ENCODE measurements around the gene LOXHD1. TPM values are rescaled to one million over a fixed set of nuclear protein-coding genes. Genes with fewer than 3 reads are reported as not detected.

The LOXHD1 gene
- total and polyA plus RNA-seq, 9 donors, result 1.3 to 2.6 (median 2.0) TPM

DNA sequence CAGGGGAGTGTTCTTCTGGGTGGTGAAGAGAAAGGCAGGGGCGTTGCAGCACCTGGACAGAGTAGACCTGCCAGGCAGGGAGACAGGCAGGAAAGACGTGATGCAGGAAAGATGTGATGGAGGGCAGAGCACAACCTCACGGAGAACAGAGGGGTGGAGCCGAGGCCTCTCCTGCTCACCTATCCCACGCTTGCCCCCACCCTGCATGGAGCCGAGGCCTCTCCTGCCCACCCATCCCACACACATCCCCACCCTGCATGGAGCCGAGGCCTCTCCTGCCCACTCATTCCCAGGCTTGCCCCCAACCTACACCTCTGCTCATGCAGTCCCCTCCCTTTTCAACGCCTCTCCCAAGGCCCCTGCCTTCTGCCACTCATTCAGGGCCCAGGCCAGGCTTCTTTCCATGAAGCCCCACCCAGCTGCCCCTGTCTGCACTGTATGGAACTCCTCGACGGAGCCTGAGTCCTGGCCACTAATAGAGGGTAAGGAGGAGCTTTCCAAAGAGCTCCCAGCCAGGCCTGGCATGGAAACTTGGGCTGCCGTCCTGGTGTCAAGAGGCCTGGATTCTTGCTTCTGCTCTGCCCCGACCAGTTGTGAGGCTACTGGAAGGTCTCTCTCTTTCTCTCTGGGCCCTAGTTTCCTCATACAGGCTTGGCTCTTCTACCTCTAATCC, 32.0 kb upstream of the LOXHD1 start:
- Histone ChIP-seq H3K4me3 (ENCODE audit: low read length) (no peak overlapping the region), H3K4me1 (ENCODE audit: control insufficient read depth, insufficient read depth, low read length) (no peaks in the 10 kb centered on the region), H3K27me3 (ENCODE audit: control insufficient read depth, insufficient read depth, low read length) (no peaks in the 10 kb centered on the region), H3K36me3 (ENCODE audit: control insufficient read depth, insufficient read depth, low read length) (no peaks in the 10 kb centered on the region), H3K9me3 (replicated peaks; ENCODE audit: control insufficient read depth, low read depth, low read length) (no peaks in the 10 kb centered on the region), H3K27ac (ENCODE audit: low read length) (no peak overlapping the region)
- 64% methylated on average over 9 of the region's 12 CpGs for WGBS (ENCODE audit: insufficient coverage)
- DNase-seq, result no peak

- WGBS (ENCODE audit: insufficient coverage), result 91% methylated on average over 7 of the region's 9 CpGs
- Histone ChIP-seq H3K27me3 (ENCODE audit: control insufficient read depth, insufficient read depth, low read length) (no peaks in the 10 kb centered on the region), H3K36me3 (ENCODE audit: control insufficient read depth, insufficient read depth, low read length) (no peaks in the 10 kb centered on the region), H3K9me3 (replicated peaks; ENCODE audit: control insufficient read depth, low read depth, low read length) (no peaks in the 10 kb centered on the region), H3K4me3 (ENCODE audit: low read length) (no peak overlapping the region), H3K27ac (ENCODE audit: low read length) (no peak overlapping the region), H3K4me1 (ENCODE audit: control insufficient read depth, insufficient read depth, low read length) (no peaks in the 10 kb centered on the region)
- DNase-seq, result no peak
Measured at GRCh38 chr18:46686186-46686585, 29.2 kb upstream of the LOXHD1 start.

GRCh38 chr18:46683252-46683651, 26.2 kb upstream of the LOXHD1 start:
- H3K4me1 ChIP-seq (ENCODE audit: control insufficient read depth, insufficient read depth, low read length), result peaks cover 3% of the 10 kb centered on the region
- no peaks in the 10 kb centered on the region for H3K27me3 ChIP-seq (ENCODE audit: control insufficient read depth, insufficient read depth, low read length)
- H3K36me3 ChIP-seq (ENCODE audit: control insufficient read depth, insufficient read depth, low read length), result no peaks in the 10 kb centered on the region
- H3K9me3 ChIP-seq (replicated peaks; ENCODE audit: control insufficient read depth, low read depth, low read length), result no peaks in the 10 kb centered on the region
- no peak overlapping the region for H3K4me3 ChIP-seq (ENCODE audit: low read length)
- 11% methylated on average over 1 of the region's 4 CpGs for WGBS (ENCODE audit: insufficient coverage)
- no peak for DNase-seq
- no peak overlapping the region for H3K27ac ChIP-seq (ENCODE audit: low read length)

- no peak overlapping the region for H3K4me3 ChIP-seq (ENCODE audit: low read length)
- WGBS (ENCODE audit: insufficient coverage), result 68% methylated on average over 4 of the region's 12 CpGs
- H3K9me3 ChIP-seq (replicated peaks; ENCODE audit: control insufficient read depth, low read depth, low read length), result no peaks in the 10 kb centered on the region
- no peak overlapping the region for H3K27ac ChIP-seq (ENCODE audit: low read length)
- H3K36me3 ChIP-seq (ENCODE audit: control insufficient read depth, insufficient read depth, low read length), result no peaks in the 10 kb centered on the region
- no peak for DNase-seq
- H3K4me1 ChIP-seq (ENCODE audit: control insufficient read depth, insufficient read depth, low read length), result peaks cover 3% of the 10 kb centered on the region
- no peaks in the 10 kb centered on the region for H3K27me3 ChIP-seq (ENCODE audit: control insufficient read depth, insufficient read depth, low read length)
Measured at GRCh38 chr18:46680784-46681695, 24.0 kb upstream of the LOXHD1 start.

- 93% methylated on average over 47 of the region's 52 CpGs for WGBS (ENCODE audit: insufficient coverage)
- Histone ChIP-seq H3K4me3 (ENCODE audit: low read length) (no peak overlapping the region), H3K27ac (ENCODE audit: low read length) (no peak overlapping the region), H3K36me3 (ENCODE audit: control insufficient read depth, insufficient read depth, low read length) (no peaks in the 10 kb centered on the region), H3K27me3 (ENCODE audit: control insufficient read depth, insufficient read depth, low read length) (peaks cover 3% of the 10 kb centered on the region), H3K4me1 (ENCODE audit: control insufficient read depth, insufficient read depth, low read length) (peaks cover 3% of the 10 kb centered on the region), H3K9me3 (replicated peaks; ENCODE audit: control insufficient read depth, low read depth, low read length) (no peaks in the 10 kb centered on the region)
- DNase-seq, result no peak
Measured at GRCh38 chr18:46679846-46680598, 23.0 kb upstream of the LOXHD1 start.

GRCh38 chr18:46678785-46679399, 21.9 kb upstream of the LOXHD1 start:
- H3K27ac ChIP-seq (ENCODE audit: low read length), result no peak overlapping the region
- no peaks in the 10 kb centered on the region for H3K9me3 ChIP-seq (replicated peaks; ENCODE audit: control insufficient read depth, low read depth, low read length)
- no peak for DNase-seq
- peaks cover 6% of the 10 kb centered on the region for H3K27me3 ChIP-seq (ENCODE audit: control insufficient read depth, insufficient read depth, low read length)
- no peak overlapping the region for H3K4me3 ChIP-seq (ENCODE audit: low read length)
- 82% methylated on average over 8 of the region's 10 CpGs for WGBS (ENCODE audit: insufficient coverage)
- no peaks in the 10 kb centered on the region for H3K36me3 ChIP-seq (ENCODE audit: control insufficient read depth, insufficient read depth, low read length)
- H3K4me1 ChIP-seq (ENCODE audit: control insufficient read depth, insufficient read depth, low read length), result peaks cover 3% of the 10 kb centered on the region

DNA sequence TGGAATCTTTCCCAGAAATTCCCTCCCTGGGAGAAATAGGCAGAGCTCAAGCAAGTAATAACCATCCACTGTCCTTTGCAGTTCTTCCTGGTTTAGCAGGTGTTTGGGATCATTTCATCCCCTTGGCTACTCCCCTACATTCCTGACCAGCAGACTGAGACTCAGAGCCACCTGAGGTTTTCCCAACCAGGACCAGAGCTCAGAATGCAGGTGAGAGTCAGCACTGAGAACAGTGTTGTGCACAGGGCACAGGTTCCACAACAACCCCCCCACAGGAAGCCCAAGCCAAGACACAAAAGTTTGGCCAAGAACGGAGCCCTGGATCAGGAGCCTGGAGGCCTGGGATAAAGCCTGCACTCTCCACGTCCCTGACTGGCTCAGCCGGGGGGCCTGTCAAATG, 21.0 kb upstream of the LOXHD1 start:
- DNase-seq, result no peak
- no peaks in the 10 kb centered on the region for H3K9me3 ChIP-seq (replicated peaks; ENCODE audit: control insufficient read depth, low read depth, low read length)
- H3K27me3 ChIP-seq (ENCODE audit: control insufficient read depth, insufficient read depth, low read length), result peaks cover 6% of the 10 kb centered on the region
- no peak overlapping the region for H3K4me3 ChIP-seq (ENCODE audit: low read length)
- peaks cover 3% of the 10 kb centered on the region for H3K4me1 ChIP-seq (ENCODE audit: control insufficient read depth, insufficient read depth, low read length)
- WGBS (ENCODE audit: insufficient coverage), result no CpG with 5 or more reads among the region's 3 CpGs
- H3K27ac ChIP-seq (ENCODE audit: low read length), result no peak overlapping the region
- no peaks in the 10 kb centered on the region for H3K36me3 ChIP-seq (ENCODE audit: control insufficient read depth, insufficient read depth, low read length)

GRCh38 chr18:46677611-46678010, 20.6 kb upstream of the LOXHD1 start:
- no peak for DNase-seq
- no peak overlapping the region for H3K27ac ChIP-seq (ENCODE audit: low read length)
- no peaks in the 10 kb centered on the region for H3K36me3 ChIP-seq (ENCODE audit: control insufficient read depth, insufficient read depth, low read length)
- peaks cover 6% of the 10 kb centered on the region for H3K27me3 ChIP-seq (ENCODE audit: control insufficient read depth, insufficient read depth, low read length)
- no peaks in the 10 kb centered on the region for H3K9me3 ChIP-seq (replicated peaks; ENCODE audit: control insufficient read depth, low read depth, low read length)
- WGBS (ENCODE audit: insufficient coverage), result 69% methylated on average over 2 of the region's 2 CpGs
- no peak overlapping the region for H3K4me3 ChIP-seq (ENCODE audit: low read length)
- peaks cover 3% of the 10 kb centered on the region for H3K4me1 ChIP-seq (ENCODE audit: control insufficient read depth, insufficient read depth, low read length)

DNA sequence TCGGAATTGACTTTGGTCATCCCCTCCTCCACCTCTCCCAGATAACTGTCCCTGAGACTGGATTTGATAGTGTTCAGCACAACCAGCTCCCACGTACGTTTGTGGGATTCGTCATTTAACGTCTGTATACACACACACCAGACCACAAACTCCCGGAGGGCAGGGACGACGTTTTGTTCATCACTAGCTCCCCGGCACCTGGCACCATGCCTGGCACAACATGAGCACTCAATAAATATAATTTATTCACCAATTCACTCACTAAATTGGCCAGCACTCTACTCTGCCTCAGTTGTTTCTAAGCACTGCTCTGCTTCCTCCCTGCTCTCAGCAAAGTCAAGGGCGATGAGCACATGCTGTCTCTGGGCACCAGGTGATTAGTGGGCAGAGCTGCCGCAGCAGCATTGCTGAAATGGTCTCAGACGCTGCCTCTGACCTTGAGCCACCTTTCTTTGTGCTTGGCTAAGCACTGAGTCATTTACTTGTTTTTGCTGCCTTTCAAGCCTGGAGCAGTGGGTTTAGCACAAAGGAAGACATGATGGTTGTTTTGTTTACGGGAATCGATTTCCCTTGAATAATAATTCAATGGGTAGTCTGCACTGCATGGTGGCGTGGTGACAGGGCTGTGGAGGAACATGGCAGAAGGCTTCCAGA, 19.3 kb upstream of the LOXHD1 start:
- Histone ChIP-seq H3K36me3 (ENCODE audit: control insufficient read depth, insufficient read depth, low read length) (no peaks in the 10 kb centered on the region), H3K9me3 (replicated peaks; ENCODE audit: control insufficient read depth, low read depth, low read length) (no peaks in the 10 kb centered on the region), H3K27ac (ENCODE audit: low read length) (no peak overlapping the region), H3K4me1 (ENCODE audit: control insufficient read depth, insufficient read depth, low read length) (peaks cover 3% of the 10 kb centered on the region), H3K4me3 (ENCODE audit: low read length) (no peak overlapping the region), H3K27me3 (ENCODE audit: control insufficient read depth, insufficient read depth, low read length) (peaks cover 6% of the 10 kb centered on the region)
- no peak for DNase-seq
- 60% methylated on average over 13 of the region's 15 CpGs for WGBS (ENCODE audit: insufficient coverage)

All from muscle of leg (tissue), 11 donors.